Stimulated activated CD4-positive, alpha-beta T cell treated with anti-CD3 and anti-CD28 coated beads, Interleukin-4, amount 100 ng/mL, for 24 hours (primary cell): ENCODE results near the gene GADD45B.
"Not testable (repeated sequence)": the region's sequence is repeated elsewhere in the genome, so short reads cannot be mapped to it uniquely, and the experiment has no call there.

Experiments used
- DNase-seq: peaks from one replicate; pipeline ENCODE4 v3.0.0-alpha.2; 2020

GADD45B gene

GRCh38 chr19:2490659-2491058 lies 14.7 kb downstream of the GADD45B start:
- no peak for DNase-seq

GRCh38 chr19:2491130-2491801 lies 15.3 kb downstream of the GADD45B start:
- DNase-seq, result no peak

GRCh38 chr19:2492870-2493269 lies 16.9 kb downstream of the GADD45B start:
- no peak for DNase-seq

- not testable (repeated sequence) for DNase-seq
Observed at GRCh38 chr19:2493448-2493847, 17.5 kb downstream of the GADD45B start.

- no peak for DNase-seq
Observed at GRCh38 chr19:2494084-2494446, 18.1 kb downstream of the GADD45B start.

GRCh38 chr19:2494447-2495129 lies 18.7 kb downstream of the GADD45B start:
- peak; percentile 54 for DNase-seq

GRCh38 chr19:2495130-2495641 lies 19.3 kb downstream of the GADD45B start:
- no peak for DNase-seq

- DNase-seq, result no peak
Observed at GRCh38 chr19:2495651-2496316, 19.9 kb downstream of the GADD45B start.

- no peak for DNase-seq
Observed at GRCh38 chr19:2497186-2497585, 21.3 kb downstream of the GADD45B start.

- DNase-seq, result no peak
Observed at GRCh38 chr19:2500156-2500555, 24.2 kb downstream of the GADD45B start.

GRCh38 chr19:2500841-2501261 lies 24.9 kb downstream of the GADD45B start:
- DNase-seq, result no peak

- peak; percentile 69 for DNase-seq
Observed at GRCh38 chr19:2503521-2504109, 27.7 kb downstream of the GADD45B start.

GRCh38 chr19:2506656-2507055 lies 30.7 kb downstream of the GADD45B start:
- DNase-seq, result not testable (repeated sequence)

- no peak for DNase-seq
Observed at GRCh38 chr19:2507109-2507508, 31.2 kb downstream of the GADD45B start.

GRCh38 chr19:2509096-2509495 lies 33.2 kb downstream of the GADD45B start:
- no peak for DNase-seq

GRCh38 chr19:2511570-2511969 lies 35.6 kb downstream of the GADD45B start:
- no peak for DNase-seq

GRCh38 chr19:2511991-2512390 lies 36.1 kb downstream of the GADD45B start:
- DNase-seq, result no peak

- DNase-seq, result no peak
Observed at GRCh38 chr19:2512523-2513431, 36.9 kb downstream of the GADD45B start.

- DNase-seq, result no peak
Observed at GRCh38 chr19:2514981-2515518, 39.1 kb downstream of the GADD45B start.

GRCh38 chr19:2516727-2517126 lies 40.8 kb downstream of the GADD45B start:
- DNase-seq, result no peak

GRCh38 chr19:2517881-2518601 lies 42.1 kb downstream of the GADD45B start:
- no peak for DNase-seq
